Measurements from ENCODE around the gene RMDN2.

RMDN2 gene

GRCh38 chr2:38056216-38056615, 131.1 kb downstream of the RMDN2 start:
- H3K4me1 ChIP-seq (ENCODE audit: insufficient read depth, low read length) = no peaks in the 10 kb centered on the region
- H3K36me3 ChIP-seq (ENCODE audit: insufficient read depth, low read length) = no peaks in the 10 kb centered on the region
- no peak overlapping the region for H3K9ac ChIP-seq (ENCODE audit: low read depth, low read length)
- no peak overlapping the region for H3K4me3 ChIP-seq (ENCODE audit: low read depth in 1 of 2, low read length in 2 of 2)
- H3K9me3 ChIP-seq (ENCODE audit: insufficient read depth, low read length, severe bottlenecking) = no peaks in the 10 kb centered on the region
- no peak for ATAC-seq (ENCODE audit: insufficient read depth, low read depth)
- no peak for TF ChIP-seq EZH2 (IDR thresholded peaks at IDR 0.05; ENCODE audit: borderline replicate concordance, low read depth, low read length, severe bottlenecking)
- no peaks in the 10 kb centered on the region for H3K27me3 ChIP-seq (ENCODE audit: insufficient read depth, low read length, poor library complexity)
- no peak overlapping the region for H3K4me2 ChIP-seq (ENCODE audit: insufficient read depth, low read length)
- H3K27ac ChIP-seq (ENCODE audit: low read length) = no peak overlapping the region
- H2AFZ ChIP-seq (ENCODE audit: low read depth, low read length) = no peak overlapping the region
- H3K79me2 ChIP-seq (ENCODE audit: insufficient read depth, low read length) = no peaks in the 10 kb centered on the region
- no peak for DNase-seq
- no peaks in the 10 kb centered on the region for H4K20me1 ChIP-seq (ENCODE audit: insufficient read depth, low read length)

DNA sequence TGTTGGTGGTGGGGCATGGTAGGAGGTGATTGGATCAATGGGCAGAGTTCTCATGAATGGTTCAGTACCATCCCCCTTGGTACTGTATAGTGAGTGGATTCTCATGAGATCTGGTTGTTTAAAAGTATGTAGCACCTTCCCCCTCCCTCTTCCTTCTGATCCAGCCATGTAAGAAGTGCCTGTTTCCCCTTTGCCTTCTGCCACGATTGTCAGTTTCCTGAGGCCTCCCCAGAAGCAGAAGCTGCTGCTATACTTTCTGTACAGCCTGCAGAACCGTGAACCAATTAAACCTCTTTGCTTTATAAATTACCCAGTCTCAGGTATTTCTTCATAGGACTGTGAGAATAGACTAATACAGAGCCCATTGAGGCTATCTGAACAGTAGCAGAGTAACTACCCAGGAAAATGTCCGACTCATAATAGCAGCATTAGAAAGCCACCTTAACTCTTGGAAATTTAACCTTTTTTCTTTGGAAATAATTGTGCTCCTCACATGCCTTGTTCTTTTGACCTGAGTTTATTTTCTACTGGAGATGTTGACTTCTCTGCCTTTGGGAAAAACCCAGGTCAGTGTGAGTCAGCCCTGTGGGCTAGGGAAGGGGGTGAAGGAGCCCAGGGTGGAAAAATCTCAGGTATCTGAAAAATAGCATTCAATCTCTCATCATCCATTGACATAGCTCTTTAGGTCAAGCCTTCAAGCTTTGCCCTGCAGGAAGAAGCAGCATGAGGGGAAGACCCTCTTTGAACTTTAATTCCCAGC, 132.7 kb downstream of the RMDN2 start:
- TF ChIP-seq CTCF (IDR thresholded peaks at IDR 0.05; ENCODE audit: borderline replicate concordance, extremely low read depth, low read length, poor library complexity, severe bottlenecking) (no peak), EZH2 (IDR thresholded peaks at IDR 0.05; ENCODE audit: borderline replicate concordance, low read depth, low read length, severe bottlenecking) (no peak)
- no peak overlapping the region for H2AFZ ChIP-seq (ENCODE audit: low read depth, low read length)
- no peaks in the 10 kb centered on the region for H3K36me3 ChIP-seq (ENCODE audit: insufficient read depth, low read length)
- H3K27ac ChIP-seq (ENCODE audit: low read length) = no peak overlapping the region
- H3K4me3 ChIP-seq (ENCODE audit: low read depth in 1 of 2, low read length in 2 of 2) = no peak overlapping the region
- no peak overlapping the region for H3K9ac ChIP-seq (ENCODE audit: low read depth, low read length)
- no peaks in the 10 kb centered on the region for H3K4me1 ChIP-seq (ENCODE audit: insufficient read depth, low read length)
- no peaks in the 10 kb centered on the region for H3K27me3 ChIP-seq (ENCODE audit: insufficient read depth, low read length, poor library complexity)
- no peak overlapping the region for H3K4me2 ChIP-seq (ENCODE audit: insufficient read depth, low read length)
- no peak for DNase-seq
- no peaks in the 10 kb centered on the region for H4K20me1 ChIP-seq (ENCODE audit: insufficient read depth, low read length)
- no peaks in the 10 kb centered on the region for H3K79me2 ChIP-seq (ENCODE audit: insufficient read depth, low read length)
- ATAC-seq (ENCODE audit: insufficient read depth, low read depth) = no peak
- H3K9me3 ChIP-seq (ENCODE audit: insufficient read depth, low read length, severe bottlenecking) = no peaks in the 10 kb centered on the region

DNA sequence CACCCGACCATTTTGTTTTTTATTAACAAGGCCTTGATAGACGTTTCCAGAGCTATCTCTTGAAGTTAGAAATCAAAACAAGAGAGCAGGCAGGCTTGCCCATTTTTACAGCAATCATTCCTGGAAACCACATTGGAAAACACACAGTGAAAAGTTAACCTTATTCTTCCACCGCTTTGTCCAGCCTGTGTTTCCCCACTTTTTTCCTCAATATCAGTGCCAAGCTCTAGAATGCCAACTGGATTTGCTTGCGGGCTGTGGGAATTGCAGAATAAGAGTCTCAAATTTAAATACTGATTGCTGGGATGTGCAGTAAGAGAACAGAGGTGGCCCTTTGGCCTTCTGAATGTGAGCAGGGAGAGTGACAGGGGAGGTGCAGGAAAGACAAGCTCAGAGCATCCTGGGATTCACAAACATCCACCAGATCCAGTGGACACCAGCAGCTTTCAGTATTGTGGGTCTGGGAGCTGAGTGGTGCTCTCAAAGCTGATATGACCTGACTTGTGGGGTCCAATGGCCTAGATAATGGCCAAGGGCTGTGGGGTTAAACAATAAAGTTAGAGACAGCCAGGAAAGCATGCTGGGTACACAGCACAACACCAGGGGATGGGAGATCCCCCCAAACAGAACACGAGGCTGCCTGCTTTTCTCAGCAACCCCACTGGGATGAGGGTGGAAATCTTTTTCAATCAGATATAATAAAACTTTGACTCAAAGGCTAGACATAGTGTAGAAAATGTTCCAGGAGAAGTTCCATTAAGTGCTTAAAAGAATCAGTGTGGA, 135.3 kb downstream of the RMDN2 start:
- Histone ChIP-seq H3K36me3 (ENCODE audit: insufficient read depth, low read length) (no peaks in the 10 kb centered on the region), H3K27ac (ENCODE audit: low read length) (no peak overlapping the region), H3K4me1 (ENCODE audit: insufficient read depth, low read length) (no peaks in the 10 kb centered on the region), H3K27me3 (ENCODE audit: insufficient read depth, low read length, poor library complexity) (no peaks in the 10 kb centered on the region), H3K9me3 (ENCODE audit: insufficient read depth, low read length, severe bottlenecking) (no peaks in the 10 kb centered on the region), H3K4me2 (ENCODE audit: insufficient read depth, low read length) (no peak overlapping the region), H3K79me2 (ENCODE audit: insufficient read depth, low read length) (no peaks in the 10 kb centered on the region), H2AFZ (ENCODE audit: low read depth, low read length) (no peak overlapping the region), H3K4me3 (ENCODE audit: low read depth in 1 of 2, low read length in 2 of 2) (no peak overlapping the region), H4K20me1 (ENCODE audit: insufficient read depth, low read length) (no peaks in the 10 kb centered on the region), H3K9ac (ENCODE audit: low read depth, low read length) (no peak overlapping the region)
- no peak for TF ChIP-seq EZH2 (IDR thresholded peaks at IDR 0.05; ENCODE audit: borderline replicate concordance, low read depth, low read length, severe bottlenecking)
- TF ChIP-seq CTCF (IDR thresholded peaks at IDR 0.05; ENCODE audit: borderline replicate concordance, extremely low read depth, low read length, poor library complexity, severe bottlenecking) = no peak
- no peak for DNase-seq
- no peak for ATAC-seq (ENCODE audit: insufficient read depth, low read depth)
